ENCODE measurements around the gene IL4.
A peak's percentile ranks its signal among the peaks of the same experiment; 100 is the strongest.

IL4 gene

GRCh38 chr5:132704875-132705274, 31.1 kb downstream of the IL4 start:
- FAIRE-seq = no peak

GRCh38 chr5:132708645-132709044, 34.9 kb downstream of the IL4 start:
- FAIRE-seq = no peak

- FAIRE-seq = peak; percentile 97
Measured at GRCh38 chr5:132714456-132715307, 40.9 kb downstream of the IL4 start.

- FAIRE-seq = no peak
Measured at GRCh38 chr5:132718544-132719312, 44.9 kb downstream of the IL4 start.

GRCh38 chr5:132725745-132726144, 52.0 kb downstream of the IL4 start:
- no peak for FAIRE-seq

GRCh38 chr5:132729896-132730295, 56.1 kb downstream of the IL4 start:
- peak; percentile 11 for FAIRE-seq
